Body of pancreas (tissue), 4 donors: ENCODE results near the gene BTBD3.

Experiments
- POLR2A ChIP-seq, 3 donors: fragments of 450-650 bp; IDR thresholded peaks; one replicate each; pipeline ENCODE4 v1.6.1; 2016; ENCODE audit warnings: antibody characterized with exemption in 3 of 3, mild to moderate bottlenecking in 2 of 3
- TF ChIP-seq, protein P1 (sequence below), 7 experiments: fragments of 450-650 bp in 4 of 7; fragments of 200-600 bp in 3 of 7; sonication (generic) in 3 of 7; IDR thresholded peaks; one replicate each; pipeline ENCODE4 v1.5.1; 2016 to 2019; ENCODE audit warnings: antibody characterized with exemption in 7 of 7

DNA sequence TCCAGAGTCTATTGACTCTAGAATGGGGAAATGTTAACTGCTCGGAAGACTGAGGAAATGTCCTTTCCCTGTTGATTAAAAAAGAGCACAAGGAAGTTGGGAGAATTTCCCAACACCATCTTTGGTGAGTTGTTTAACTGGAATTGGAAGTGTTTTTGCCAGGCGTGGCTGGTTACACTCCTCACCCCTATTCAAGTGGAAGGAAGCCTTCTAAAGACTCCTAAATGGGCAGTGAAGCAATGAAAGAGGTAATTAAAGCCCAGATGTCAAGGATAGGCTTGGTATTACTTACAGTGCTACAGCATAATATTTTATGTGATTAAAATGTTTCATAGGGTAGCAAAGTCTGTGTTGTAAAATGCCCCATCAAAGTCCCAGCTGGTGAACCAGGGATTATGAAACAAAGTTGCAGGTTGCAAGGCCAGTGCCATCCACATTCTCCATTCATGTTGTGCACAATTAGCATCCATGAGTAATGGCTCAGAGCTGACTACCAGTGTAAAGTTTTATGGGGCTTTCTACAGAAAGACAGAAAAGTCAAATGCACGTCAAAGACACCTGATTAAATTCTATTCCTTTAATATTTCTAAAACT, 52.6 kb downstream of the BTBD3 start:
- TF ChIP-seq, protein P1, sequence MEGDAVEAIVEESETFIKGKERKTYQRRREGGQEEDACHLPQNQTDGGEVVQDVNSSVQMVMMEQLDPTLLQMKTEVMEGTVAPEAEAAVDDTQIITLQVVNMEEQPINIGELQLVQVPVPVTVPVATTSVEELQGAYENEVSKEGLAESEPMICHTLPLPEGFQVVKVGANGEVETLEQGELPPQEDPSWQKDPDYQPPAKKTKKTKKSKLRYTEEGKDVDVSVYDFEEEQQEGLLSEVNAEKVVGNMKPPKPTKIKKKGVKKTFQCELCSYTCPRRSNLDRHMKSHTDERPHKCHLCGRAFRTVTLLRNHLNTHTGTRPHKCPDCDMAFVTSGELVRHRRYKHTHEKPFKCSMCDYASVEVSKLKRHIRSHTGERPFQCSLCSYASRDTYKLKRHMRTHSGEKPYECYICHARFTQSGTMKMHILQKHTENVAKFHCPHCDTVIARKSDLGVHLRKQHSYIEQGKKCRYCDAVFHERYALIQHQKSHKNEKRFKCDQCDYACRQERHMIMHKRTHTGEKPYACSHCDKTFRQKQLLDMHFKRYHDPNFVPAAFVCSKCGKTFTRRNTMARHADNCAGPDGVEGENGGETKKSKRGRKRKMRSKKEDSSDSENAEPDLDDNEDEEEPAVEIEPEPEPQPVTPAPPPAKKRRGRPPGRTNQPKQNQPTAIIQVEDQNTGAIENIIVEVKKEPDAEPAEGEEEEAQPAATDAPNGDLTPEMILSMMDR (IDR thresholded peaks at IDR 0.05): no peak
- no peak for TF ChIP-seq POLR2A (IDR thresholded peaks at IDR 0.05)
